NCI-H446 treated with DMSO at 0.1 percent for 48 hours (cell line): ENCODE results near the gene IP6K2.

Experiments
- DNase-seq: peaks from one replicate; lab custom pipeline; 2025; lab: John Stamatoyannopoulos, UW

IP6K2 gene

DNA sequence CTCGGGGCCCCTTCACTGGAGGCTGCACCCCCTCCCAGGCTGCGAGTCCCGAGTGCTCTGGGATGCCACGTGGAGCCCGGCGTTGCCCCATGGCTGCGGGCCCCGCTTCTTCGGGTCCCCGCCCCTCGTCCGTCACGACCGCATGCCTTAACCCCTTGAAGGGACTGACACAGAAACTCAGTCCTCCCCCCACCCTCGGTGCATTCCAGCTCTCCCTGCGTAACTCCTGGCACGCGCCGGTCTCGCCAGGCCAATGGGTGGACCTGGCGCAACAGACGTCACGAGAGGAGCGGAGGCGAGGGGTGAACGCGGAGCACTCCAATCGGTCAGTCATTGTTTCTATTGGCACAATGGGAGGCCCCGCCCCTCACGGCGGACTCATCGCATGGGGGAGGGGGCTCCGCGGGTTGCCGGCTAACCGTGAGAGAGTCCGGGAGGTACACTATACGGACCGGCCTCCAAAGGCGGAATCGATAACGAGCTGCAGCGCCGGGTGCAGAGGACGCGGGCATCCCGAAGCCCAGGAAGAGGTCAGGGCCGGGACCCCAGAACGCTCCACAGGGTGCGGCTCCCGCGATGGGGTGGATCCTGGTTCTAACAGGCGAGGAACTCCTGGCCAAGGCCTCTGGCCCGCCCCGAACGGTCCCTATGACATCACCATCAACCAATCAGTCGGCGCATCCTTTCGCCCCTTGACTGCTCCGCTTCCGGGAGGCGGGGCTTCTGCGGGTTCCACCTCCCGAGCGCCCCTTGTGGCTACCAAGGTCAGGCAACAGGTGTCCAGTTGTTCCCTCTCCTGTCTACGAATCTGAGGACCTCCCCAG, 53.3 kb downstream of the IP6K2 start:
- peak; percentile 66 for DNase-seq

DNA sequence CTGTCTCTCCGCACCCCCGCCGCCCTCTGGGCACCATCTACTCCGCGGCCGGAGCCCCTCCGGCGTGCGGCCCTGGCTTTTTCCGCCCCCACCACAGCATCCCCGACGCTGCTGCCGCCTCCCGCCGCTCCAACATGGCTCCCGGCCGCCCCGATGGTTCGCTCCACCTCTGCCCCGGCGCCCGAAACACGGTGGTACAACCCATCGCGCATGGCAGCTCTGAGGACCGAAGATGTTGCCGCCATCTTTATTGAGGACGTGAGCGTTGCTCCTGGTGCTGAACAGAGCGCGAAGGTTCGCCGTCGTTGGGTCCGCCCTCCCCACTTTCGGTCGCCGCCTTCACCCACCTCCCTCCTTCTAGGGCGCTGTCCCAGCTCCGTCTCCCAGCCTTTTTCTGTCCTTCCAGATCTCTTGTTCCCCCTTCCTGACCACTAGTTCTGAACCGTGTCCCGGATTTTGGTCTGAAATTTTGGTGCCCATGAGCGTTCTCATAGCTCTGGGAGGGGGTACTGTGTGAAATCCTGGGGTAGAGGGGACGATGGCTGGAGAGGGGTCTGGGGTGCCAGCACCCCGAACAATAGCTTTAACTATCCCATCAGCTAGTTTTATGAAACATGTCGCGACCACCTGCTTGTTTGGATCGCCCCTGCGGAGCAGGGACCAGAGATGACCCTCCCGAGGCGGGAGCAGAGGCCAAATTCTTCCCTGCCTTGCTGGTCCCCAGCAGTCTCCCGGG, 54.1 kb downstream of the IP6K2 start, which contains the start of gene CELSR3:
Gene CELSR3, minus strand, starts transcription at position 134 of the 736 bp plus-strand sequence. CDS start 252 bp downstream, outside the sequence.
- peak; percentile 40 for DNase-seq

DNA sequence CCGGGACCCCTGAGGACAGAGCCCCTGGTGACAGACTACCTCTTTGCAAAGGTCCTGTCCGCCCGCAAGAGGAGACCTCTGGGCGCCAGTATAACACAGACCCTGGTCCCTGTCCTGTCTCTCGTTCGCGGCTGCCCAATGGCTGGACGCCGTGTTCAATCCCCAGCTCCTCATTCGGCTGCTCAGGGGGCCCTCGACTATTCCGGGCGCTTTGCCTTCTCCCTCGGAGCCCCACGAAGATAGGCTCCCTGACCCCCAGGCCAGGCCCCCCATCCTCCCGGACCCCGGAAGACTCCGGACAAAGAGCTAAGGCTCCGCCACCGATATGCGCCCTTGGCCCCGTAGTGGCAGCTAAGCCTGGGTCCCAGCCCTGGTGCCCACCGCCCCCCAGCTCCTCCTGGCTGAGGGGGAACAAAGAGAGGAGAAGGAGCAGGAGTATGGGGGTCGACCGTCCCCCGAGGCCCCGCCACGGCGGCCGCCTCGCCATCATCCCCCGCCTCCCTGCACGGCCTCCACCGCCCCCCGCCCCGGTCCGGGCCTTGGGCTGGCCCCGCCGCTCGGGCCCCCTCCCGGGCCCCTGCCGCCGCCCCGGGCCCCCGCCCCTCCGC, 54.8 kb downstream of the IP6K2 start:
- no peak for DNase-seq

DNA sequence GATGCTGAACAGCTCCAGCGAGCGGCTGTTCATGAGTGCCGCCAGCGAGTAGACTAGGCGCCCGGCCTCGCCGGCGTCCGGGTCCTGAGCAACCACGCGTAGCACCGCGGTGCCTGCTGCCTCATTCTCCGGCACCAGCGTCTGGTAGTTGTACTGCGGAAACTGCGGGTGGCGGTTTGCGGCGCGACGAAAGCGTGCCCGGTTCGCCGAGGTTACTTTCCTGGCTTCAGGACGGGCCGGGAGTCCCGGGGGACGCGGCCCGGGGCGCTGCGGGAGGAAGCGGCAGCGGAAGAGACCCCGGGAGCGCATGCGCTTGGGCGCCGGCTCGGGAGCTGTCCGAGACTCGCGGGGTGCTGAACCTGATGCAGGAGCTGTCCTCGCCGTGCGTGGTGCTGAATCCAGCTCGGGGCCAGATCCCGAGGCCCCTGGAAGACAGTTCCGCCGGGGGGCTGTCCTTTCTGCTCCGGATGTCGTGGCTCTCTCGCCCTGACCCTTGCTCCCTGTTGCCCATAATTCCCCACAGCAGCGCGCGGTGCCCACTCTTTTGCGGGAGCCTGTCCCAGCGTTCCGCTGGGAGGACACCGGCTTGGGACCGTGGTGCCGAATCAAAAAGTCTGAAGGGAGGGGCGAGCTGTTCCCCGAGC, 55.4 kb downstream of the IP6K2 start:
- no peak for DNase-seq

DNA sequence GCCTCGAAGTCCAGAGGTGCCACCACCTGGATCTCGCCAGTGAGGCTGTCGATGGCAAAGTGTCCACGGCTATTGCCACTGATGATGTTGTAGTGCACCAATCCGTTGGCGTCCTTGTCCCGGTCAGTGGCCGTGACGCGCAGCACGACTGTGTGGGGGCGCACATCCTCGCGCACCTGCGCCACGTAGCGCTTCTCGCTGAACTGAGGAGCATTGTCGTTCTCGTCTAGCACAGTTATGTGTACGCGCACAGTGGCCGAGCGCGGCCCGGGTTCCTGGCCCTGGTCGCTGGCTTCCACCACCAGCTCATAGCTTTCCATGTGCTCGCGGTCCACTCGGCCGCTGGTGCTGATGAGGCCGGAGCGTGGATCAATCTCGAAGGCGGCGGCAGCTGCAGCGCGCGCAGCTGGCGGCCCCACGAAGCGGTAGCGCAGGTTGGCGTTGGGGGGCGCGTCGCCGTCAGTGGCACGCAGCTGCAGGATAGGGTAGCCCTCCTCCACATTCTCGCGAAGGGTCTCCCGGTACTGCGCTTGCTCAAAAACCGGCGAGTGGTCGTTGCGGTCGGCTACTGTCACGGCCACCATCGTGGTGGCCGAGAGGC, 56.1 kb downstream of the IP6K2 start:
- DNase-seq, result no peak

DNA sequence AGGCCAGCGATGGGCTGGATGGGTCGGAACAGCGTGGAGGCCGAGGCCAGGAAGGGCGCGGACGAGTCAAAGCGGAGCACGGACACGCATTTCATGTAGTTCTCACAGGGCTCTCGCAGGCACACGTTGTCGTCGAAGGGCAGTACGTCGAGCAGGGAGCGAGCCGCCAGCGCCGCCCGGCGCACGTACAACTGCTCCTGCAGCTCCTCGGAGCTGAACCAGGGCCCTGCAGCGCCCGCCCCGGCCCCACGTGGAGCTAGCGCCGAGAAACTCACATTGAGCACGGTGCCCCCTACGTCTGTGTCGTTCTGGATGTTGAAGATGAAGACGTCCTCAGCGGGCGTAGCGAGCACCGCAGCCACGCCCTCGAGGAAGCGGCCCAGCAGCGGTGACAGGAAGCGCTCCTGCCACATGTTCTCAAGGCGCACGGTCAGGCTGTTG, 60.2 kb downstream of the IP6K2 start:
- DNase-seq, result no peak

DNA sequence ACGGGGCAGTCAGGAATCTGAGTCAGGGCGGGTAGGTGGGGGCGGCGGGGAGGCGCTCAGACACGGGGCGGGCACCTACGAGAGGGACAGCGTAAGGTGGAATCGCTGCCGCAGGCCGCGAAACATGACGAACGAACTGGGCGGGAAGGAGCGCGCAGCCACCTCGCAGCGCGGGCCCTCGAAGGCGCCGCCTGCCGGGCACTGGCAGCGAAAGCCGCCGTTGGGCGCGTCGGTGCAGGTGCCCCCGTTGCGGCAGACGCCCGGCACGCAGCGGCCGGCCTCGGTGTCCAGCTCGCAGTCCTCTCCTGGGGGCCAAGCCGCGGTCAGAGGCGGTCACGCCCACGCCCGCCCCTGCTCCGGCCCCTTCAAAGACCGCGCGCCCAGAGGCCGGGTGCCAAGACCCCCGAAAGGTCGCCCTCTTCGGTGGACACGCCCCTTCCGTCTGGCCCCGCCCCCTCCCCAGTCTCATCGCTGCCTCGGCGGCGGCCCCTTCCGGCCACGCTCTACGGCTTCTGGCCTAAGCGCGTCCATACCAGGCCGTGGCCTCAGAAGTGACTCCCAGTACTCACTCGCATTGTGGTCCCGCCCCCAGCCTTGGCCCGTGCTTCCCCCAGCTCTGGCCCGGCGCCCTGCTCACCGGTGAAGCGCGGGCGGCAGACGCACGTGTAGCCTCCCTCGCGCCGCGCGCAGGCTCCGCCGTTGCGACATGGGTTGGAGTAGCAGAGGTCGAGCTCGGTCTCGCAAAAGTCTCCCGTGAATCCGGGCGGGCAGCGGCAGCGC, 60.8 kb downstream of the IP6K2 start:
- no peak for DNase-seq

DNA sequence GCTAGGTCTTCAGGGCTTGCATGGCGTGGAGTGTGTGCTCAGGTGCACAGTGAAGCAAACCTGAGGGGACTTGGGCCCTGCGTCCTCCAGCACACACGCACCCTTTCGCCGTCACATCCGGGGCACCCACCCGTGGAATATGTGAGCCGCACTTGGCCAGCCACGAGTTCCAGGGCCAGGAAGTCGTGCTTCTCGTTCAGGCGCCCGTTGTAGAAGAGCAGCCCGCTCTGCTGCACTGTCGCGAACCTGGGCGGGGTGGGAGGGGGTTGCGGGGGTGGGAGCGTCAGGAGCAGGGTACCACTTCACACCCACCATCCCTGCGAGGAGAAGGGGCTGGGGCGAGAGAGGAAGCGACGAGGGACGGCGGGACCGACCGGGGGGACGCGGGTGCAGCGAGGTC, 61.4 kb downstream of the IP6K2 start:
- DNase-seq, result no peak

DNA sequence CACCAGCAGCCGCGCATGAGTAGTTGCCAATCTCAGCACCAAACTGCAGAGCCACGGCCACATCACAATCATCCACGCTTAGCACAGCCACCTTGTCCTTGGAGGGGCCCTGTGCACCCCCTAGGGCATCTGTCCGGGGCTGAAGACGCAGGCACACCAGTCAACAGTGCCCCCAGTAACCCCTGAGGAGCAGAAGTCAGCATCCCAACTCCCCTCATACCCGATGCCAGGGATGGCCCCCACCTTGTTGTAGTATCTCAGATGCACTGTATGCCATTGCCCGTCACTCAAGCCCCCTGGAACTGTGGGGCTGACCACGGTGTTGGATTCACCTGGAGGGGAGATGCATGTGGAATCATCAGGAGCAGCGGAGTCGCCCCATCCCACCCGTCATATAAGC, 62.0 kb downstream of the IP6K2 start:
- no peak for DNase-seq

DNA sequence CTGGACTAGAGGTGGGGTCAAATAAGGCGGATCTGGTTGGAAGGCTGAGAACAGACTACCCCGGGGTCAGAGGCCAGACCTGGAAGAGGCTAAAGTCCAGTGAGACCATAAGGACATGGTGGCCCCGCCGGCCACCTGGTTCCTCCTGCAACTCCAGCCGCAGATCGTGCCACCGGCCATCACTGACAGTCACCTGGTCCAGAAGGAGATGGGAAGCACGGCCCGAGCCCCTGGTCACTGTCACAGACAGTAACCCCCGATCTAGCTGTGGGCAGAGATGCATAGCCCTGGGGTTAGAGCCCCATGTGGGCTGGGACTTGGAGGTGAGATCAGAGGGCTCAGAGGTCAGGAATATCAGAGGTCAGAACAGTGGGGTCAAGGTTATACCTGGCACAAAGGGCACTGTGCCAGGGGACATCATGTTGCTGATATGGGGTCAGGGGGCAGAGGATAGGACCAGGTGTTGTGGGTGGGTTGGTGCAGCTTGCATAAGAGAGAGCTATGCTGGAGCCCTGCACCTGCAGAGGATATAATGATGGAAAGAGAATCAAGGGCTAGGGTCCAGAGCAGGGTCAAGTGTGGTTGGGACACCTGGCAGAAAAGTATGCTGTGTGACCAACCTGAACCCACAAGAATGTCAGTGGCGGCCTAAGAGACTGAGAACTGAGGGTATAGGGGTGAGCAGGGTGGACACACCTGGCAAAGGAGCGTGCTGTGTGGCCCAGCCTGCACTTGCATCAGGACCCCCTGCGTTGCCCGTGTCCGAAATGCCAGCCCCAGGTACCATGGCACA, 63.9 kb downstream of the IP6K2 start:
- no peak for DNase-seq

DNA sequence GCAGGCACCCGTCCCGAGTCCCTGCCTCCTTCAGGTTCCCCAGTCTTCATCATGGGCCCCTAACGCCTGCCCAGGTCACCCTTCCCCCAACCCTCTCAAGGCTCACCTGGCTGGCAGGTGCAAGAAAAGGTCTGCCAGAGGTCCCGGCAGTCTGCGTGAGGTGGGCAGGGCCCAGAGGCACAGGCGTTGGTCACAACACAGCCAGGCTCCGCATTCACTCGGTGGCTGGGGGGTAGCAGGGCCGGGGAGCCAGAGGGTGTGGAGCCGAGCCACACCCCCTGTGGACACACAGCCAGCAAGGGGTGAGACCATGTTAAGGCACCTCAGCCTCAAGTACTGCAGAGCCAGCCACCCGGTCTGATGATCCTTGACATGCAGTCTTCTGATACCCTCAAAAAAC, 65.2 kb downstream of the IP6K2 start:
- no peak for DNase-seq

DNA sequence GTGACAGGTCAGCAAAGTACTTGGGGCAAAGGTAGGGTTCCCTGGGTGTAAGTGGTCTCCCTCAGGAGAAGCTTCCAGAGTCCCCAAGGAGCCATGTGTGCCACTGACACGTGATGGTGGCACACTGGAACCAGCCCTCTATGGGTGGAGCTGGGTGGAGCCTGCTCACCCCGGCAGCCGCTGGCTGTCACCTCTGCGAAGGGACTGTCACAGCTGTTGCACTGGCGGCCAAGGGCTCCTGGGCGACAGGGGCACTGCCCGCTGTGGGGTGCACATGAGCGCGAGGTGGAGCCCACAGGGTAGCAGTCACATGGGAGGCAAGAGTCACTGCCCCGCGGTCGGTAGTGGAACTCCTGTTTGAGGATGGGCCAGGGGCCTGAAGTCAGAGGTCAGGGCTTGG, 66.3 kb downstream of the IP6K2 start:
- no peak for DNase-seq

DNA sequence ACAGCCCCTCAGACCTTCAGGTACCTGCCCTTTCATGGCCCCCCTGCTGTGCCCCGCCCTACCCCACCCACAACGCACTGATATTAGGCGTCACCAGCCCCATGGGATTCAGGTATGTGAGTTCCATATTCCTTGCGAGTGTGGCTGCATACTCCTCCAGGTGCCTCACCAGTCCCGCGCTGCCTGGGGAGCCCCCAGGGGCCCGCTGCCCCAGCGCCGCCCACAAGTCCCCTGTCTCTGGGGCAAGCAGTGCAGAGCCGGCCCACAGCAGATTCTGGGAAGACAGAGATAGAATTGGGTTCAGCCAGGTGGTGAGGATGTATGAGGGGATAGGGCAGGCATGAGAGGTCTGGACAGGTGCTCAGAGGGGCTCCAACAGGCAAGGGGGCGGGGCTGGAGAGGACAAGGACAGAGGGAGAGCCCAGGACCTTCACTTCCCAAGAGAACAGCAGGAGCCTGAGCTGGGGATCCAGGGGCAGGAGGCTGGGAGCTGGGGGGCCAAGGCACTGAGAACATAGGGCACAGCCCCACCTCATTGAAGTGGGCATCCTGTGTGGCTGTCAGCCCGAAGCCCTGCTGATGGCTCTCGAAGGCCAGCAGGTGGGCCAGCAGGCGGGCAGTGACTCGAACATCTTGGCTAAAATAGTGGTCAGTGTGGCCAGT, 68.7 kb downstream of the IP6K2 start:
- DNase-seq, result no peak

DNA sequence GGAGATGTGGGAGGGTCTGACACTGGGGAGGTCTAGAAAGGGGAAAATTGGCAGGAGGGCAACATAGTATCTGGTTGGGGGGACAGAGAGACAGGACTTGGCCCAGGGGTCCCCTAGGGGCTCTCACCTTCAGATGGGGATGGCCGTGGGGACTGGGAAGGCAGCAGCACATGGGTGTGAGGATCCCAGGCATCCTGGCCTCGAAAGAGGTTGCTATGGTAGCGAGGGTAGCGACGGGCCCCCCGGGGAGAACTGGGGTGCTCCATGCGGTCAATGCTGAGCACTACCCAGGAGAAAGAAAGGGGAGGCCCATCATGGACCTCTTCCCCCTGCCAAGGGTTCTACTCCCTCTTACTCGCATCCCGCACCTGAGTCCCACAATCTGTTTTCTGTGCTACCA, 69.3 kb downstream of the IP6K2 start:
- no peak for DNase-seq

DNA sequence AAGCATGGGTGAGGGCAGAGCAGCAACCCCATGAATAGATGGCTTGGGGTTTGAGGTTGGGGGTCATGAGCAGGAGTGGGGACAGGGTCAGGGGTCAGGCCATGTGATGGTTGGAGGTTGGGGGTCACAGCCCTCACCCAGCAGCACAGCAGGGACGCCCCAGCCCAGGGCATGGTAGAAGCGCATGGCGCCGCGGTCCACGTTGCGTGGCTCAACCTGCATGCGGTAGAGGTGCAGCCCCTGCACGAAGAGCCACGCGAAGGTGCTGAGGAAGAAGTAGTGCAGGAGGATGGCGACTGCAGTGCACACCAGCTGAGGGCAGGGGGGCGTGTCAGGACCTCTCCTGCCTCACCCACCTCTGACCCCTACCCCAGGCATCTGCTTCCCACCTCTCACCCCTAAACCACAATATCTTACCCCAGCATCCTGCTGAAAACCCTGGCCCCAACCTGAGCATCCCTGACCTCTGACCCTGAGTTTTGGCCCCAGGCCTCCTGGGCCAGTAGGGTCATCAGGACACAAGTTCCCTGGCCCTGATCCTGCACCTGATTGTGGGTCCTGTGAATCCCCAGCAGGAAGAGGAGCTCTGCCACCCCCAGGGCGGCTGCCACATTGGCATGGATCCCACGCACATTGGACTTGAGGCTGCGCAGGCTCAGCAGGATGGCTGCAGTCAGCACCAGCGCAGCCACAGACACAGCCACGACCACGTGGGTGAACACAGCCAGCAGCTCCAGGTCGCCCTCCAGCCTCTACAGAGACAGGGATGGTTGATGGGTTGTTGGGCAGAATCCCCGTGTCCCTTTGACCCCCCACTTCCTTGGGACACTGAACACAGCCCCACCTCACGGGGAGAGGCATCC, 71.9 kb downstream of the IP6K2 start:
- no peak for DNase-seq

DNA sequence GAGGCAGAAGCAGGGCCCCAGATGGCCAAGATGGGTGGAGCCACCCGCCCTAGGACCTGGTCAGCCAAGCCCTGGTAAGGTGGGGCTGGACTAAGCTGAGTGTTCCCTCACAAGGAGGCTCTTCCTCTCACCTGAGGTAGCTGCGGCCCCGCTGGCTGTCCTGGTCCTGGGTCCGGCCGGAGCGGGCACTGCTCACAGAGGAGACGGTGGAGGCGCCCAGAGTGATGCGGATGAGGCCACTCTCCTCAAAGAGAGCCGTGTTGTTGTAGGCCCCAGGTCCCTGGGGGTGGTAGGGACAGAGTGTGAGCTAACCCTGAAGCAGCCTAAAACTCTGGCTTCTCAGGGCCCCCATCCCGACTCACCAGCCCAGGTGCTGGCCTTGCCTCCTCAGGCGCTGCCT, 74.4 kb downstream of the IP6K2 start:
- DNase-seq, result no peak

DNA sequence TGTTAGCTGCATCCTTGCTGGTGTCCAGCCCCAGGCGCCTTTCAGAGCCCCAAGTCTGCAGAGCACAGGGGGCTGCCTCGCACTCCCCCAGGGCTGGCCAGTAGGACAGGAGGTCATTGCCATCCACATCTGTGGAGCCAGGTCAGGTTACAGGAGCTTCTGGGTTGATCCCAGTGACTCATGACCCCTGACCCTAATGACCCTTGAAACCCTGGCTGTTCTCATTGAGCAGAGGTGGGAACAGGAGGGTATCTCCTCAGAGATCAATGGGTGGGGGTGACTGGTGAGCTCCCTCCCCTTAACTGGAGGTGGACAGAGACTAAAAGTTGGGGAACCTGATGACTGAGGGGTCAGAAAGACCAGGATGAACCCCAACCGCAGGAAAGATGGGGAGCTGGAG, 75.6 kb downstream of the IP6K2 start:
- DNase-seq, result no peak

DNA sequence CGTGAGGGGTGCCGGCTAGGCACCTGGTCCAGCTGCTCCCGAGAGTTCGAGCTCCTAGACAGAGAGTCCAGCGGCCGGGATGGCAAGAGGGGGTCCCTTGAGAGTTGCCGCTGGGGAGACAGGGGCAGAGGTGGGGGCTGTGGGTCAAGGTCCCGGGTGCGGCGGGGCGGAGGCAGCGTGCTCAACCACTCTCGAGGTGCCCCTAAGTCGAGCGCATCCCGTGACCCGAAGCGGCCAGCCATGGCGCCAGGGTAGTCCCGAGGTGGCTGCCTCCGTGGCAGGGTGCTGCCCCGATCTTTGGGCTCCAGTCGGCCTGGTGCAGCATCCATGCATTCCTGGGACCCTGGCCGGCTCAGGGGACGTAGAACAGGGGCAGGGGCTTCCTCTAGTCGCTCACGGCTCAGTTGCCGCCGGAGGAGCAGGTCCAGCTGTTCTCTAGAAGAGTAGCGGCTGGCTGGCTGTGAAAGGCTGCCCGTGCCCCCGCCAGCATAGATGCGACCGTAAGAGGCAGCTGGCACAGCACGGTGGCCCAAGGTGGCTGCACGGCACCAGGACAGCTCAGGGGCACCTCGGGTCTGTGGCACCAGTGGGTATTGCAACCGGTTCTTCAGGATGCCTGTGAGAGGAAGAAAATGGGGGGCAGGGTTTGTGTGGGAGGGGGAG, 76.9 kb downstream of the IP6K2 start:
- DNase-seq, result no peak
